PFSK-1 (cell line): ENCODE data around the gene AMBRA1.

Experiments
- FOXP2 ChIP-seq: optimal IDR thresholded peaks from 2 replicates; pipeline ENCODE3; 2011; ENCODE audit warnings: borderline replicate concordance, control low read depth, inconsistent platforms; ENCODE audit not compliant: insufficient read depth; ENCODE audit errors: extremely low read length, extremely low read depth
- POLR2AphosphoS5 ChIP-seq: IDR thresholded peaks from 2 replicates; pipeline ENCODE4 v1.6.1; 2012; ENCODE audit warnings: low read depth, mild to moderate bottlenecking, control low read depth, low read length, moderate library complexity
- SIN3A ChIP-seq: IDR thresholded peaks from 2 replicates; pipeline ENCODE4 v1.6.1; 2012; ENCODE audit warnings: mild to moderate bottlenecking, low read length, moderate library complexity, borderline replicate concordance; ENCODE audit not compliant: insufficient read depth
- TAF1 ChIP-seq: IDR thresholded peaks from 2 replicates; pipeline ENCODE4 v1.6.1; 2012; ENCODE audit warnings: low read length, control low read depth, borderline replicate concordance; ENCODE audit not compliant: insufficient read depth
- TF ChIP-seq, protein P1 (sequence below), 2 experiments: IDR thresholded peaks; 2 replicates each; pipeline versions ENCODE4 v1.6.1 to v1.8.0; 2011 to 2012; ENCODE audit warnings: low read depth in 2 of 2, low read length in 2 of 2, control low read depth in 1 of 2, inconsistent platforms in 1 of 2, mild to moderate bottlenecking in 1 of 2, moderate library complexity in 1 of 2; ENCODE audit not compliant: insufficient read depth in 1 of 2

Gene AMBRA1

GRCh38 chr11:46353698-46354097 lies 240.1 kb downstream of the AMBRA1 start:
- TF ChIP-seq FOXP2 (no peak), SIN3A (no peak), POLR2AphosphoS5 (no peak), TAF1 (no peak)
- TF ChIP-seq, protein P1, sequence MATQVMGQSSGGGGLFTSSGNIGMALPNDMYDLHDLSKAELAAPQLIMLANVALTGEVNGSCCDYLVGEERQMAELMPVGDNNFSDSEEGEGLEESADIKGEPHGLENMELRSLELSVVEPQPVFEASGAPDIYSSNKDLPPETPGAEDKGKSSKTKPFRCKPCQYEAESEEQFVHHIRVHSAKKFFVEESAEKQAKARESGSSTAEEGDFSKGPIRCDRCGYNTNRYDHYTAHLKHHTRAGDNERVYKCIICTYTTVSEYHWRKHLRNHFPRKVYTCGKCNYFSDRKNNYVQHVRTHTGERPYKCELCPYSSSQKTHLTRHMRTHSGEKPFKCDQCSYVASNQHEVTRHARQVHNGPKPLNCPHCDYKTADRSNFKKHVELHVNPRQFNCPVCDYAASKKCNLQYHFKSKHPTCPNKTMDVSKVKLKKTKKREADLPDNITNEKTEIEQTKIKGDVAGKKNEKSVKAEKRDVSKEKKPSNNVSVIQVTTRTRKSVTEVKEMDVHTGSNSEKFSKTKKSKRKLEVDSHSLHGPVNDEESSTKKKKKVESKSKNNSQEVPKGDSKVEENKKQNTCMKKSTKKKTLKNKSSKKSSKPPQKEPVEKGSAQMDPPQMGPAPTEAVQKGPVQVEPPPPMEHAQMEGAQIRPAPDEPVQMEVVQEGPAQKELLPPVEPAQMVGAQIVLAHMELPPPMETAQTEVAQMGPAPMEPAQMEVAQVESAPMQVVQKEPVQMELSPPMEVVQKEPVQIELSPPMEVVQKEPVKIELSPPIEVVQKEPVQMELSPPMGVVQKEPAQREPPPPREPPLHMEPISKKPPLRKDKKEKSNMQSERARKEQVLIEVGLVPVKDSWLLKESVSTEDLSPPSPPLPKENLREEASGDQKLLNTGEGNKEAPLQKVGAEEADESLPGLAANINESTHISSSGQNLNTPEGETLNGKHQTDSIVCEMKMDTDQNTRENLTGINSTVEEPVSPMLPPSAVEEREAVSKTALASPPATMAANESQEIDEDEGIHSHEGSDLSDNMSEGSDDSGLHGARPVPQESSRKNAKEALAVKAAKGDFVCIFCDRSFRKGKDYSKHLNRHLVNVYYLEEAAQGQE (IDR thresholded peaks at IDR 0.05; ENCODE audit: insufficient read depth in 1 of 2, low read depth in 2 of 2, low read length in 2 of 2): no peak

GRCh38 chr11:46352063-46352841 lies 241.6 kb downstream of the AMBRA1 start:
- TF ChIP-seq SIN3A: no peak
- no peak for TF ChIP-seq FOXP2
- no peak for TF ChIP-seq POLR2AphosphoS5
- TF ChIP-seq, protein P1 (IDR thresholded peaks at IDR 0.05; ENCODE audit: insufficient read depth in 1 of 2, low read depth in 2 of 2, low read length in 2 of 2): no peak
- TF ChIP-seq TAF1: no peak

DNA sequence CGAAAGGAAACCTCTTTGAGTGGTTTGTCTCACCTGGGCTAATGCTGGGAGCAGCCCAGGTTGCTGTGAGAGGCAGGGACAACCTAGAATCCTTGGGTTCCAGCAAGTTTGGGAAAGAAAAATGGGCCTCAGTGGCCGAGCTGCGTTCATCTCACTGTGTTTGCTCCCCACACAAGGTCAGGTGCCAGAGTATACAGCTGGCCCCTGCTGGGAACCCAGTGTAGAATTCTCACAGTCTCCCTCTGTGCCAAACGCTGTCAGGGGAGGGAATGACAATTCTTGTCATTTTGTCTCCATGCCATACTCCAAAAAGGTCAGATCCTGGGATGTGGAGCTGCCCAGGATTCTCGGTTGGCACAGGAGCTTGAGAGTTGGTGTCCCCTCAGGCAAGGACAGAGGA lies 242.2 kb downstream of the AMBRA1 start:
- TF ChIP-seq, protein P1 (IDR thresholded peaks at IDR 0.05; ENCODE audit: insufficient read depth in 1 of 2, low read depth in 2 of 2, low read length in 2 of 2): no peak
- TF ChIP-seq TAF1 (no peak), SIN3A (no peak), FOXP2 (no peak), POLR2AphosphoS5 (no peak)

GRCh38 chr11:46351148-46351547 lies 242.7 kb downstream of the AMBRA1 start:
- TF ChIP-seq, protein P1 (IDR thresholded peaks at IDR 0.05; ENCODE audit: insufficient read depth in 1 of 2, low read depth in 2 of 2, low read length in 2 of 2): no peak
- TF ChIP-seq SIN3A (no peak), TAF1 (no peak), FOXP2 (no peak), POLR2AphosphoS5 (no peak)
